SK-N-SH (cell line): Measurements from ENCODE around the gene CACNA2D3. TPM values are rescaled to one million over a fixed set of nuclear protein-coding genes. Genes with fewer than 3 reads are reported as not detected.

Experiments
- CTCF ChIA-PET: fragments of 300-600, 350-600 bp; formaldehyde crosslinking; extraction: SDS; loops from one replicate; lab custom pipeline; 2021; lab: Yijun Ruan, JAX
- POLR2A ChIA-PET: fragments of 350-600 bp; sonication (Branson Sonifier 250); formaldehyde crosslinking; extraction: SDS; loops from one replicate; lab custom pipeline; 2020; ENCODE audit warnings: antibody characterized with exemption, inconsistent platforms; lab: Yijun Ruan, JAX
- DNase-seq: peaks from one replicate; pipeline ENCODE4 v3.0.0; 2012
- H2AFZ ChIP-seq: fragments of 200-600 bp; sonication (generic); 2 replicates; pipeline ENCODE4 v1.8.1; 2016; ENCODE audit warnings: antibody characterized with exemption, mild to moderate bottlenecking, low read depth
- H3F3A ChIP-seq: fragments of 200-600 bp; sonication (generic); replicated peaks from 2 replicates; pipeline ENCODE3; 2016; ENCODE audit warnings: antibody characterized with exemption, mild to moderate bottlenecking; ENCODE audit not compliant: insufficient read depth
- H3K27ac ChIP-seq, 2 experiments: fragments of 200-500 bp in 1 of 2; fragments of 200-600 bp in 1 of 2; sonication (Bioruptor generic) in 1 of 2; sonication (generic), shearing (Covaris generic) in 1 of 2; 2 replicates each; pipeline versions ENCODE4 v1.5.1 to v1.6.1; 2014 to 2016; ENCODE audit warnings: low read depth in 2 of 2, inconsistent platforms in 1 of 2, low read length in 1 of 2, mild to moderate bottlenecking in 1 of 2, mixed read lengths in 1 of 2
- H3K27me3 ChIP-seq: fragments of 200-600 bp; sonication (generic), shearing (Covaris generic); 2 replicates; pipeline ENCODE4 v1.6.1; 2016; ENCODE audit warnings: mixed run types; ENCODE audit not compliant: insufficient read depth
- H3K36me3 ChIP-seq, 2 experiments: fragments of 200-500 bp in 1 of 2; fragments of 200-600 bp in 1 of 2; sonication (Bioruptor generic) in 1 of 2; sonication (generic) in 1 of 2; replicated peaks in 1 of 2; 2 replicates each; pipeline versions ENCODE3 to v1.5.1; 2014 to 2016; ENCODE audit warnings: low read length in 1 of 2, mild to moderate bottlenecking in 1 of 2; ENCODE audit not compliant: insufficient read depth in 2 of 2, control insufficient read depth in 1 of 2
- H3K4me1 ChIP-seq, 2 experiments: fragments of 200-500 bp in 1 of 2; fragments of 200-600 bp in 1 of 2; sonication (Bioruptor generic) in 1 of 2; sonication (generic), shearing (Covaris generic) in 1 of 2; 2 replicates each; pipeline versions ENCODE4 v1.5.1 to v1.6.1; 2014 to 2016; ENCODE audit warnings: low read depth in 1 of 2, low read length in 1 of 2, mixed run types in 1 of 2; ENCODE audit not compliant: insufficient read depth in 2 of 2, control insufficient read depth in 1 of 2
- H3K4me2 ChIP-seq: fragments of 200-600 bp; sonication (generic), shearing (Covaris generic); 2 replicates; pipeline ENCODE4 v1.6.1; 2017; ENCODE audit warnings: mixed run types
- H3K4me3 ChIP-seq, 2 experiments: fragments of 200-500 bp in 1 of 2; fragments of 200-600 bp in 1 of 2; sonication (Bioruptor generic) in 1 of 2; sonication (generic), shearing (Covaris generic) in 1 of 2; 2 replicates each; pipeline versions ENCODE4 v1.5.1 to v1.8.1; 2014 to 2016; ENCODE audit warnings: low read depth in 2 of 2, inconsistent platforms in 1 of 2, low read length in 1 of 2, mild to moderate bottlenecking in 1 of 2, mixed read lengths in 1 of 2, moderate library complexity in 1 of 2
- H3K79me2 ChIP-seq: fragments of 200-600 bp; sonication (generic); 2 replicates; pipeline ENCODE4 v1.8.1; 2017; ENCODE audit warnings: mild to moderate bottlenecking; ENCODE audit not compliant: insufficient read depth
- H3K9ac ChIP-seq: fragments of 200-600 bp; sonication (generic); 2 replicates; pipeline ENCODE4 v1.6.1; 2017; ENCODE audit warnings: mixed run types
- H3K9me2 ChIP-seq: fragments of 200-600 bp; sonication (generic); 2 replicates; pipeline ENCODE4 v1.6.1; 2017; ENCODE audit warnings: mixed run types
- H3K9me3 ChIP-seq: fragments of 200-600 bp; sonication (generic); 2 replicates; pipeline ENCODE4 v1.6.1; 2017; ENCODE audit warnings: mixed run types, mild to moderate bottlenecking, moderate library complexity
- H4K20me1 ChIP-seq: fragments of 200-600 bp; sonication (generic); 2 replicates; pipeline ENCODE4 v1.6.1; 2017; ENCODE audit warnings: mild to moderate bottlenecking, mixed run types; ENCODE audit not compliant: insufficient read depth
- CHD2 ChIP-seq: fragments of 150-350 bp; IDR thresholded peaks from 2 replicates; pipeline ENCODE4 v1.6.1; 2018; ENCODE audit warnings: low read length; ENCODE audit not compliant: partially characterized antibody
- ELF1 ChIP-seq: IDR thresholded peaks from 2 replicates; pipeline ENCODE4 v1.4.0; 2012
- EZH2phosphoT487 ChIP-seq: fragments of 200-600 bp; sonication (generic); IDR thresholded peaks from 2 replicates; pipeline ENCODE4 v1.6.1; 2017; ENCODE audit warnings: low read depth, mixed run types, mild to moderate bottlenecking, antibody characterized with exemption, moderate library complexity, borderline replicate concordance
- FOSL2 ChIP-seq: IDR thresholded peaks from 2 replicates; pipeline ENCODE4 v1.4.0; 2012; ENCODE audit warnings: low read depth, mild to moderate bottlenecking, moderate library complexity, borderline replicate concordance
- FOXJ3 ChIP-seq: sonication (generic); formaldehyde crosslinking; IDR thresholded peaks from 2 replicates; pipeline ENCODE4 v1.5.1; 2020; ENCODE audit warnings: mild to moderate bottlenecking, missing genetic modification reagents
- GABPA ChIP-seq: IDR thresholded peaks from 2 replicates; pipeline ENCODE4 v1.4.0; 2012; ENCODE audit warnings: low read depth, mild to moderate bottlenecking
- GATA2 ChIP-seq: sonication (generic); formaldehyde crosslinking; IDR thresholded peaks from 2 replicates; pipeline ENCODE4 v1.5.0; 2020; ENCODE audit warnings: mild to moderate bottlenecking, missing genetic modification reagents
- IRF3 ChIP-seq: fragments of 150-350 bp; IDR thresholded peaks from 2 replicates; pipeline ENCODE4 v1.6.1; 2016; ENCODE audit warnings: mild to moderate bottlenecking, low read depth, low read length
- JUND ChIP-seq: IDR thresholded peaks from 2 replicates; pipeline ENCODE4 v1.4.0; 2012
- MEF2A ChIP-seq: IDR thresholded peaks from 2 replicates; pipeline ENCODE4 v1.4.0; 2012; ENCODE audit warnings: low read depth, borderline replicate concordance
- MXI1 ChIP-seq: IDR thresholded peaks from 2 replicates; pipeline ENCODE4 v1.6.1; 2012; ENCODE audit warnings: mild to moderate bottlenecking, low read depth, low read length, improper control_type of control experiment
- NRF1 ChIP-seq: IDR thresholded peaks from 2 replicates; pipeline ENCODE4 v1.6.1; 2012; ENCODE audit warnings: low read depth, mild to moderate bottlenecking, low read length
- POLR2AphosphoS5 ChIP-seq: IDR thresholded peaks from 2 replicates; pipeline ENCODE4 v1.6.1; 2012; ENCODE audit warnings: low read depth, low read length
- RFX5 ChIP-seq: IDR thresholded peaks from 2 replicates; pipeline ENCODE4 v1.6.1; 2012; ENCODE audit warnings: mild to moderate bottlenecking, improper control_type of control experiment, low read length
- SIN3A ChIP-seq: IDR thresholded peaks from 2 replicates; pipeline ENCODE4 v1.6.1; 2012; ENCODE audit warnings: low read depth, mild to moderate bottlenecking, low read length, moderate library complexity, borderline replicate concordance
- SMC3 ChIP-seq: IDR thresholded peaks from 2 replicates; pipeline ENCODE4 v1.6.1; 2012; ENCODE audit warnings: low read depth, low read length, improper control_type of control experiment
- TAF1 ChIP-seq: IDR thresholded peaks from 2 replicates; pipeline ENCODE4 v1.6.1; 2012; ENCODE audit warnings: low read depth, mild to moderate bottlenecking, low read length, moderate library complexity, borderline replicate concordance
- TCF12 ChIP-seq: IDR thresholded peaks from 2 replicates; pipeline ENCODE4 v1.4.0; 2012
- TEAD4 ChIP-seq: IDR thresholded peaks from 2 replicates; pipeline ENCODE4 v1.4.0; 2012; ENCODE audit warnings: mild to moderate bottlenecking, borderline replicate concordance; ENCODE audit not compliant: insufficient read depth
- YY1 ChIP-seq: IDR thresholded peaks from 2 replicates; pipeline ENCODE4 v1.4.0; 2012; ENCODE audit warnings: low read depth, mild to moderate bottlenecking
- WGBS: methylation state at CpG from one replicate; pipeline ENCODE4 v1.1.6; 2017; ENCODE audit warnings: low lambda C conversion rate; 5-methylcytosine and 5-hydroxymethylcytosine counted together
- polyA plus RNA-seq, 3 experiments: library from polyadenylated mRNA; depleted of rRNA; stranded (reverse); fragments of >200 nt; gene quantifications; 2 replicates each; pipeline ENCODE4 v1.2.3, GENCODE V29; 2012
- TF ChIP-seq, protein P1 (sequence below): fragments of 150-350 bp; IDR thresholded peaks from 2 replicates; pipeline ENCODE4 v1.6.1; 2017; ENCODE audit warnings: antibody characterized with exemption, low read length, low read depth, borderline replicate concordance
- TF ChIP-seq, protein P2 (sequence below): IDR thresholded peaks from 2 replicates; pipeline ENCODE4 v1.4.0; 2012; ENCODE audit warnings: low read depth, borderline replicate concordance
- TF ChIP-seq, protein P3 (sequence below): IDR thresholded peaks from 2 replicates; pipeline ENCODE4 v1.4.0; 2012; ENCODE audit warnings: low read depth, borderline replicate concordance
- TF ChIP-seq, protein P4 (sequence below): IDR thresholded peaks from 2 replicates; pipeline ENCODE4 v1.6.1; 2012; ENCODE audit warnings: mild to moderate bottlenecking, low read depth, low read length, moderate library complexity
- TF ChIP-seq, protein P5 (sequence below): IDR thresholded peaks from 2 replicates; pipeline ENCODE4 v1.4.0; 2012; ENCODE audit warnings: low read depth

The CACNA2D3 gene
- polyA plus RNA-seq, 1 of the 3 experiments (the other 2 are of a cell fraction): 0.15 TPM

GRCh38 chr3:54882129-54882833, 759.9 kb downstream of the CACNA2D3 start:
- H3K9me2 ChIP-seq: no peaks in the 10 kb centered on the region
- no peaks in the 10 kb centered on the region for H3K9me3 ChIP-seq
- POLR2A ChIA-PET: no interaction called here
- CTCF ChIA-PET: interaction anchor here (1.4 to 1.6 kb wide), 2 partner anchors 29 kb away, joined by 3 to 4 read pairs; no protein-coding TSS in a partner anchor
- H3K27ac ChIP-seq: peak overlapping the region in 1 of 2 experiments; percentile 87; a peak in 2 of 4 replicates
- peaks cover 0 to 17% of the 10 kb centered on the region in 2 experiments; a peak in 3 of 4 replicates for H3K4me1 ChIP-seq
- H3K4me3 ChIP-seq: no peak overlapping the region
- H3K79me2 ChIP-seq: no peaks in the 10 kb centered on the region
- no peaks in the 10 kb centered on the region for H3K27me3 ChIP-seq
- peak overlapping the region; percentile 34 for H3K4me2 ChIP-seq
- no peaks in the 10 kb centered on the region for H3K36me3 ChIP-seq
- WGBS: 56% methylated on average over 3 of the region's 3 CpGs
- peaks cover 7% of the 10 kb centered on the region for H3F3A ChIP-seq
- DNase-seq: no peak
- H3K9ac ChIP-seq: peak overlapping the region; percentile 43
- no peak overlapping the region for H2AFZ ChIP-seq
- no peaks in the 10 kb centered on the region for H4K20me1 ChIP-seq
- TF ChIP-seq, protein P1, sequence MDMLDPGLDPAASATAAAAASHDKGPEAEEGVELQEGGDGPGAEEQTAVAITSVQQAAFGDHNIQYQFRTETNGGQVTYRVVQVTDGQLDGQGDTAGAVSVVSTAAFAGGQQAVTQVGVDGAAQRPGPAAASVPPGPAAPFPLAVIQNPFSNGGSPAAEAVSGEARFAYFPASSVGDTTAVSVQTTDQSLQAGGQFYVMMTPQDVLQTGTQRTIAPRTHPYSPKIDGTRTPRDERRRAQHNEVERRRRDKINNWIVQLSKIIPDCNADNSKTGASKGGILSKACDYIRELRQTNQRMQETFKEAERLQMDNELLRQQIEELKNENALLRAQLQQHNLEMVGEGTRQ: no peak
- no peak for TF ChIP-seq RFX5
- TF ChIP-seq JUND: peak; percentile 55
- TF ChIP-seq, protein P2, sequence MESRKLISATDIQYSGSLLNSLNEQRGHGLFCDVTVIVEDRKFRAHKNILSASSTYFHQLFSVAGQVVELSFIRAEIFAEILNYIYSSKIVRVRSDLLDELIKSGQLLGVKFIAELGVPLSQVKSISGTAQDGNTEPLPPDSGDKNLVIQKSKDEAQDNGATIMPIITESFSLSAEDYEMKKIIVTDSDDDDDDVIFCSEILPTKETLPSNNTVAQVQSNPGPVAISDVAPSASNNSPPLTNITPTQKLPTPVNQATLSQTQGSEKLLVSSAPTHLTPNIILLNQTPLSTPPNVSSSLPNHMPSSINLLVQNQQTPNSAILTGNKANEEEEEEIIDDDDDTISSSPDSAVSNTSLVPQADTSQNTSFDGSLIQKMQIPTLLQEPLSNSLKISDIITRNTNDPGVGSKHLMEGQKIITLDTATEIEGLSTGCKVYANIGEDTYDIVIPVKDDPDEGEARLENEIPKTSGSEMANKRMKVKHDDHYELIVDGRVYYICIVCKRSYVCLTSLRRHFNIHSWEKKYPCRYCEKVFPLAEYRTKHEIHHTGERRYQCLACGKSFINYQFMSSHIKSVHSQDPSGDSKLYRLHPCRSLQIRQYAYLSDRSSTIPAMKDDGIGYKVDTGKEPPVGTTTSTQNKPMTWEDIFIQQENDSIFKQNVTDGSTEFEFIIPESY: no peak
- no peak for TF ChIP-seq SMC3
- peak; percentile 64; the same call in 1 of the 2 replicates for TF ChIP-seq FOSL2
- TF ChIP-seq MEF2A: peak; percentile 35; the same call in 1 of the 2 replicates
- TF ChIP-seq, protein P3, sequence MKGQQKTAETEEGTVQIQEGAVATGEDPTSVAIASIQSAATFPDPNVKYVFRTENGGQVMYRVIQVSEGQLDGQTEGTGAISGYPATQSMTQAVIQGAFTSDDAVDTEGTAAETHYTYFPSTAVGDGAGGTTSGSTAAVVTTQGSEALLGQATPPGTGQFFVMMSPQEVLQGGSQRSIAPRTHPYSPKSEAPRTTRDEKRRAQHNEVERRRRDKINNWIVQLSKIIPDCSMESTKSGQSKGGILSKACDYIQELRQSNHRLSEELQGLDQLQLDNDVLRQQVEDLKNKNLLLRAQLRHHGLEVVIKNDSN: no peak
- TF ChIP-seq POLR2AphosphoS5: no peak
- TF ChIP-seq, protein P4, sequence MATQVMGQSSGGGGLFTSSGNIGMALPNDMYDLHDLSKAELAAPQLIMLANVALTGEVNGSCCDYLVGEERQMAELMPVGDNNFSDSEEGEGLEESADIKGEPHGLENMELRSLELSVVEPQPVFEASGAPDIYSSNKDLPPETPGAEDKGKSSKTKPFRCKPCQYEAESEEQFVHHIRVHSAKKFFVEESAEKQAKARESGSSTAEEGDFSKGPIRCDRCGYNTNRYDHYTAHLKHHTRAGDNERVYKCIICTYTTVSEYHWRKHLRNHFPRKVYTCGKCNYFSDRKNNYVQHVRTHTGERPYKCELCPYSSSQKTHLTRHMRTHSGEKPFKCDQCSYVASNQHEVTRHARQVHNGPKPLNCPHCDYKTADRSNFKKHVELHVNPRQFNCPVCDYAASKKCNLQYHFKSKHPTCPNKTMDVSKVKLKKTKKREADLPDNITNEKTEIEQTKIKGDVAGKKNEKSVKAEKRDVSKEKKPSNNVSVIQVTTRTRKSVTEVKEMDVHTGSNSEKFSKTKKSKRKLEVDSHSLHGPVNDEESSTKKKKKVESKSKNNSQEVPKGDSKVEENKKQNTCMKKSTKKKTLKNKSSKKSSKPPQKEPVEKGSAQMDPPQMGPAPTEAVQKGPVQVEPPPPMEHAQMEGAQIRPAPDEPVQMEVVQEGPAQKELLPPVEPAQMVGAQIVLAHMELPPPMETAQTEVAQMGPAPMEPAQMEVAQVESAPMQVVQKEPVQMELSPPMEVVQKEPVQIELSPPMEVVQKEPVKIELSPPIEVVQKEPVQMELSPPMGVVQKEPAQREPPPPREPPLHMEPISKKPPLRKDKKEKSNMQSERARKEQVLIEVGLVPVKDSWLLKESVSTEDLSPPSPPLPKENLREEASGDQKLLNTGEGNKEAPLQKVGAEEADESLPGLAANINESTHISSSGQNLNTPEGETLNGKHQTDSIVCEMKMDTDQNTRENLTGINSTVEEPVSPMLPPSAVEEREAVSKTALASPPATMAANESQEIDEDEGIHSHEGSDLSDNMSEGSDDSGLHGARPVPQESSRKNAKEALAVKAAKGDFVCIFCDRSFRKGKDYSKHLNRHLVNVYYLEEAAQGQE: no peak
- peak; percentile 80 for TF ChIP-seq TCF12
- TF ChIP-seq ELF1: no peak
- no peak for TF ChIP-seq NRF1
- no peak for TF ChIP-seq EZH2phosphoT487
- no peak for TF ChIP-seq MXI1
- TF ChIP-seq, protein P5, sequence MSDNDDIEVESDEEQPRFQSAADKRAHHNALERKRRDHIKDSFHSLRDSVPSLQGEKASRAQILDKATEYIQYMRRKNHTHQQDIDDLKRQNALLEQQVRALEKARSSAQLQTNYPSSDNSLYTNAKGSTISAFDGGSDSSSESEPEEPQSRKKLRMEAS: peak; percentile 45
- no peak for TF ChIP-seq CHD2
- 0 out of 2 replicates have a peak, but pooled peaks have one; percentile 11 for TF ChIP-seq TEAD4
- TF ChIP-seq FOXJ3 (CRISPR knock-in tag): no peak
- TF ChIP-seq GABPA: no peak
- no peak; the same call in 1 of the 2 replicates for TF ChIP-seq YY1
- no peak for TF ChIP-seq GATA2 (CRISPR knock-in tag)
- TF ChIP-seq TAF1: no peak
- TF ChIP-seq SIN3A: no peak
- TF ChIP-seq IRF3: no peak
